Measurements from ENCODE around the gene SAA4.
"Not testable (repeated sequence)": the region's sequence is repeated elsewhere in the genome, so short reads cannot be mapped to it uniquely, and the experiment has no call there.

SAA4 gene, protein sequence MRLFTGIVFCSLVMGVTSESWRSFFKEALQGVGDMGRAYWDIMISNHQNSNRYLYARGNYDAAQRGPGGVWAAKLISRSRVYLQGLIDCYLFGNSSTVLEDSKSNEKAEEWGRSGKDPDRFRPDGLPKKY

DNA sequence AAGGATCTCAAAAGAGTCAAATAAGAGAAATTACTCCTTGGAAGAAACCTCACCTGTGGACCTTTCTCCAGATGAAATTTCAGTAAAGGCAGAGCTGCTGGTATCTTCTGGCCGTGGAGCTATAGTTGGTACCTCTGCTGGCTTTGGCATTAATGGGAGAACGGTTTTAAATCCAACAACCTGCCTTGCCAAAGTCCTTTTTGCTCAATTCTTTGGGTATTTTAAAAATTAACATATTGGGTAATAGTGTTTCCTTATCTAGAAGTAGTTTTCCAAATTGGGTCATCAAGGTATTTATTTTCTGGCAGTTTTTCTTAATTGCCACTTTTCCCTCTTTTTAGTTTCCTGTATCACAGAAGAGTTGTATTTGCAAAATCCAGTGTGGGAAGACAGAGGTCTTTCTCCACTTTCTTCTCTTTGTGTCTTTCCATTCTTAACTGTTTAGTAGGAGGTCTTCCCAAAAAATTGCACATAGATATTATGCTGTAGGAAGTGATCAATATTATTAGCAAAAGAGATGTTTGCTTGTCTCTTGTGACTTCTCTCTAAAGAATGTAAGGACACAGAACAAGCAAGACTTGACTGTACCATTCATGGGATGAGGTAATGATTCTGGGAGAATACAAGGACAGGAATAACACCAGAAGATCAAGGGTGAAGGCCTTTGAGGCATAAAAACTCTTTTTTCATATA lies at the start of gene SAA4:
Gene SAA4, minus strand, starts transcription at position 139 of the 693 bp plus-strand sequence. CDS start 876 bp downstream, outside the sequence.
- no peak for DNase-seq

DNA sequence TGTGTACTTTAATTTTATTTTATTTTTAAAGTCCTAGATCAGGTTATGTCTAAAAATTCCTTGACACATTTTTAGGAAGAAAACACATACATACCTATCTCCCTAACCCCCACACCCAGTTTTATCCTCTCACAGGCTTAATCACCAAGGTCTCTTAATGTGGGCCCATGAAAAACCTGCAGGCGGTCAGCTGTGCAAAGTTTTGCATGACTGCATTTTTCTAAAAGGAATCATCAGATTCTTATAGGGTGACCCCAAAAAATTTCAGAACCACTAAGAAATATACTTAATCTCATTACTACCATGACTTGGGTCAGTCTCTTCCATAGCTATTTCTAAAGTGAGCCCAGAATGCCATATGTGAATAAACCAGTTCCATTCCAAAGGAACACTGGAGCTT lies 49.2 kb upstream of the SAA4 start:
- DNase-seq, result no peak

DNA sequence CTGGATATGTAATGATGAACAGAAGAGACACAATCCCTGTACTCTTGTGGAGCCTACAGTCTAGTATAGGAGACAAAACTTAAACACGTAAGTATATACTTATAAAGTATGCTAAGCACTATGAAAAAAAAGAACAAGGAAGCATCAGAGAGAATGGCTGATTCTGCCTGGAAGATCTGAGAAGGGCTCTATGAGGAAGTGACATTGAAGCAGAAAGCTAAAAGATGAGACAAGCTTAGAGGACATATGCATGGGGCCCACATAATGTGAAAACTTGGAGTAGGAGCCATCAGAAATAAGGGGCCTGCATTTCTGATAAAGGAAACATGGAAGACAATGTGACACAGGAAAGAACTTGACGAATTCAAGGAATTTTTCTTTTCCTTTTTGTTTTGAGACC lies 46.0 kb upstream of the SAA4 start:
- no peak for DNase-seq

DNA sequence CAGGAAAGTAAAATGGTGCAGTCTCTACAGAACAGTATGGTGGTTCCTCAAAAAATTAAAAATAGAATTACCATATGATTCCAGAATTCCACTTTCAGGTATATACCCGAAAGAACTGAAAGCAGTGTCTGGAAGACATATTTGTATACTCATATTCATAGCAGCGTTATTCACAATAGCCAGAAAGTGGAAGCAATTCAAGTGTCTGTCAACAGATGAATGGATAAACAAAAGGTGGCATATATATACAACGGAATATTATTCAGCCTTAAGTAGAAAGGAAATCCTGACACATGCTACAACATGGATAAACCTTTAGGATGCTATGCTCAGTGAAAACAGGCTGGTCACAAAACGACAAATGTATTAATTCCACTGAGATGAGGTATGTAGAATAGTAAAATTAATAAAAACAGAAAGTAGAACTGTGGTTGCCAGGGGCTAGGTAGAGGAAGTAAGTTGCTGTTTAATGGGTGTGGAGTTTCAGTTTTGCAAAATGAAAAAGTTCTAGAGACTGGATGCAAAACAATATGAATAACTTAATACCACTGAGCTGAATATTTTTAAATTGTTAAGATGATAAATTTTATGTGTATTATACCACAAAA lies 43.9 kb upstream of the SAA4 start:
- no peak for DNase-seq

DNA sequence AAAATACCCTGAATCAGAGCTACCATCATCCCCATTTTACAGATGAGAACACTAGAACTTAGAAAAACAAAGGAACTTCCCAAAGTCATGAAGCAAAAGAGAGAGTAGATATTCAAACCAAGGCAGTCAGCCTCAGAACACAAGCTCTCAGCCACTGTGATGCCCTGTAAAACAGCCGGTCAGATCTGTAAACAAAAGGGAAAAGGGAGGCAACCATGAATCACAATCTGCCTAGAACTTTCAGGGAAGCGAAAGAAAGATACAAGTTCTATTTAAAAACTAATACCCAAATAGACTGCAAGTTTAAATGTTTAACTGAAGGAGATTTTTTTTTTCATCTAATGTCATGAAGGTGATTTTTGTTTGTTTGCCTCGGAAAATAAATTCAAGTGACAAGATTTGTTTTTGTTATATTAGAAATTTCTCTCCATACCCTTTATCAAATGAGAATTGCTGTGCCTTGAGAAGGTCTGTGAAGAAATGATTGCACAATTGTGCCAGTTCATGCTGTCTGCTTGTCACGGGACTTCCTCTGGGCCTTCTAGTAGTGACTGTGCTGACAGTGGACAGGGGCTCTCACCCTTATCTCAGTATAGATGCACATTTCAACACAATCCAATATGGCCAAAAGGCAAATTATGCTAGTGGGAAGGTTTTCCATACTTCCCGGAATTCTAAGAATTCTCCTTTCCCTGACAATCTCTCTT lies 41.1 kb upstream of the SAA4 start:
- DNase-seq, result no peak

DNA sequence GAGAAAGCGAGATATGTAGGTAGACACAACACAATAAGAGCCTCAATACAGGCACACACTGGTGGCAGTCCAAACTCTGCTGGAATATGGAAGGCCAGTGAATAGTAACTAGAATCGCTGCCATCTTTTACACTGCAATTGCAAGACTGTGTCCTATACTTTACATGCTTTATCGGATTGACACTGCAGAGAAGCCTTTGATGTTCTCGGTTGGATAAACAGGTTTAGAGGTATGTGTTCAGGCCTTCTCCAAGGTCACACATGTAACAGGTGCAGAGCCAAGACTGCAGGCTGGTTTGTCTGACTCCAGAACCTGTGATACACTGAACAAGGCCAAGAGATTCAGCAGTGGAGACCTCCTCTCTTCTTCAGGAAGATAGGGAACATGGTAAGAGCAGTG lies 34.6 kb upstream of the SAA4 start:
- DNase-seq, result no peak

DNA sequence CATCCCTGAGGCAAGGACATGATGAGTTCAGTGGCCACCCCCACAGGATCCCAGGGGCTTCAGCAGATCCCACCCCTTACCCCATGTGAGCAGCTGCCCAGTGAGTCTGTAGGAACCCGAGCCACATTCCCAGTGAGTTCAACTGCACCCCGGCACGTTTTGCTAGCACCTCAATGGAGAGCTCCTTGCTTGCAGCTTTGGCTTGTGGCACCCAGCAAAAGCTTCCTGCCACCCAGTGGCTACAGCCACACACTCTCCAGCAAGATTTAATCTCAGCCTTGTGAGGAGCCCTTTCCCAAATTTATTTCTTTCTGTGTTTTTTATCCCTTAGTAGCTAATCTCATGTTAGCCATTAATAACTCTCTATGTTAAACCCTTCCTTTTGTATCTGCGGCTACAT lies 33.5 kb upstream of the SAA4 start:
- no peak for DNase-seq

DNA sequence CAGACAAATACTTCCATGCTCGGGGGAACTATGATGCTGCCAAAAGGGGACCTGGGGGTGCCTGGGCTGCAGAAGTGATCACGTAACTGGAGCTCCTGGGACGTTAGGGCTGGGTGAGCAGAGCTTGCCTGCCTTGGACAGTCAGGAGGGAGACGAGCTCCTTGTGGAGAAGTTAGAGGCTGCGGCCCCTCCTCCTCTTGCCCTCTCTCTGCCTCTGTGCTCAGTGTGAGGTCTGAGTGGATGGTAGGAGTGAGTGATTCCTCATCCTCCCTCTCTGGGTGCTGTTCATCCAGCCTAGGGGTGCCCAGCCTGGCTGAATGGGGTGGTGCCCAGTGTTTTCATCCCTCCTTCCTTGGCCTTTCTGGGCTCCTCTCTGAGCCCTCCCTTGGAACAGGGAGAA lies 32.6 kb upstream of the SAA4 start:
- DNase-seq, result not testable (repeated sequence)

DNA sequence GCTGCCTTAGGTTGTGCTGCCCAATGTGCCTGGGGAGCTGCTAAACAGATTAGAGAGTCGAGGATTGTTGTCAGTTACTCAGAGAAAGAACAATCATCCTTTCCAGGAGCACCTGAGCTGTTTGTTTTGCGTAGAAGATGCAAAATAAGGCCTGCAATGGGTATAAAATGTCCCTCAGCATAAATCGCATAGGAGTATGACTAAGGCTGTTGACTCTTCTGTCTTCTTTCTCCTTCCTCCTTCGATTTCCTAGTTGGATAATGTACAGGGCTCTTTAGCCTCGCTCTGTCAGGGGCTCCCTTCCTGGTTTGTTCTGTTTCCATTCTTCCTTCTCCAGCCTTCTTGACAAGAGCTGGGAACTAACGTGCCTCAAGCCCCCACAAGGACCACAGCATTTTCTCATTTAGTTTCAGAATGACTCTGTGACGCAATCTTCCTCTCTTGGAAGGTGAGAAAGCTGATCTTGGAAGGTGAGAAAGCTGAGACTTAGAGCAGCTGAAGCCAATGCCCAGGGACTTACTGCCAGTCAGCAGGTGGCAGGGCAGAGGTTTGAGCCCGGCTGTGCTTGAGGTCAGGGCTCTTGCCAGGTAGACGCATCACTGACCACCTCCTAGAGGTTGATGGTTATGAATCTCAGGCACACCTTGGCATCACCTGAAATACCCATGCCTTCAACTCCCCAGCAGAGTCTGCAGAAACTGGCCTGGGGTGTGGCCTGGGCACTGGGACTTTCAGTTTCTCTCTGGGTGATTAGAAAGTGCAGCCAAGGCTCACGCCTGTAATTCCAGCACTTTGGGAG lies 30.9 kb upstream of the SAA4 start:
- not testable (repeated sequence) for DNase-seq

DNA sequence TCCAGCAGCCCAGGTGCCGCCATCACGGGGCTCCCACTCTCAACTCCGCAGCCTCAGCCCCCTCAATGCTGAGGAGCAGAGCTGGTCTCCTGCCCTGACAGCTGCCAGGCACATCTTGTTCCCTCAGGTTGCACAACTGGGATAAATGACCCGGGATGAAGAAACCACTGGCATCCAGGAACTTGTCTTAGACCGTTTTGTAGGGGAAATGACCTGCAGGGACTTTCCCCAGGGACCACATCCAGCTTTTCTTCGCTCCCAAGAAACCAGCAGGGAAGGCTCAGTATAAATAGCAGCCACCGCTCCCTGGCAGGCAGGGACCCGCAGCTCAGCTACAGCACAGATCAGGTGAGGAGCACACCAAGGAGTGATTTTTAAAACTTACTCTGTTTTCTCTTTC lies 29.3 kb upstream of the SAA4 start, which contains the start of gene SAA1:
Gene SAA1, plus strand, starts transcription at position 316 of the 400 bp plus-strand sequence. CDS start 624 bp downstream, outside the sequence.
- no peak for DNase-seq

DNA sequence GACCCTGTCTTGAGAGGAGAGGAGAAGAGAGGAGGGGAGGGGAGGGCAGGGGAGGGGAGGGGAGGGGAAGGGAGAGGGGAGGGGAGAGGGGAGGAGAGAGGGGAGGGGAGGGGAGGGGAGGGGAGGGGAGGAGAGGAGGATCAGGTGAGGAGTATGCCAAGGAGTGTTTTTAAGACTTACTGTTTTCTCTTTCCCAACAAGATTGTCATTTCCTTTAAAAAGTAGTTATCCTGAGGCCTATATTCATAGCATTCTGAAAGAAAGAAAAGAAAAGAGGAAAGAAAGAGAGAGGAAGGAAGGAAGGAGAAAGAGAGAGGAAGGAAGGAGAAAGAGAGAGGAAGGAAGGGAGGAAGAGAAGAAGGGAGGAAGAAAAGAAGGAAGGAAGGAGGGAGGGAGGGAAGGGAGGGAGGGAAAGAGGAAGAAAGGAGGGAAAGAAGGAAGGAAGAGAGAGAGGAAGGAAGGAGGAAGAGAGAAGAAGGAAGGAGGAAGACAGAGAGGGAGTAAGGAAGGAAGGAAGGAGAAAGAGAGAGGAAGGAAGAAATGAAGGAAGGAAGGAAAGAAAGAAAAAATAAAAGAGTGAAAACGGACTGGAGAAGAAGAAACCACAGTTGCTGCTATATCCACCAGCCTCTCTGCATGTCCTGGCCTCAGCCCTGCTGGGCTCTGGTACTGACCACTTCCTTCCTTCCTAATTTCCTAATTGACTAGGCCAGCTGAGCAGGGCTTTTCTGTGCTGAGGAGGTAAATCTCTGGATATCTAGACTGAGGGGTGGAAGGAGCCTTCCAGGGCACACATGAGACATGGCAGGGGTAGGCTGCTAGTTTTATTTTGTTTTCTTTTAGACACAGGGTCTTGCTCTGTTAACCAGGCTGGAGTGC lies 28.3 kb upstream of the SAA4 start:
- no peak for DNase-seq

DNA sequence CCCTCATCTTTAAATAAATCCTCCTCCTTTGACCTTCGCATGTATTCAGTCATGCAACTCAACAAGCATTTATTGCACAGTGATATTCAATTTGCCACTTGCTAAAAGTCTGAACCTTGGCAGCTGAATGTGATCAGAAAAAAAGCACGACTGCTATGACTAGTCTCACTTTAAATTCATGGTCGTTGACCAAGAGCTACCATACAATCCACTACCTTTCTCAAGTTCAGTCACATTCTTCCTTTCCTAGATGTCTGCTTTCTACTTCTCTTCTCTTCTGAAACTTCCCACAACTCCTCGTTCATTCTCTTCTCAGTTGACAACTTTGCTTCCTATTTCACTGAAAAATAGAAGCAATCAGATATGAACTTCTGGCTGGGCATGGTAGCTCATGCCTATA lies 27.4 kb upstream of the SAA4 start:
- DNase-seq, result no peak

DNA sequence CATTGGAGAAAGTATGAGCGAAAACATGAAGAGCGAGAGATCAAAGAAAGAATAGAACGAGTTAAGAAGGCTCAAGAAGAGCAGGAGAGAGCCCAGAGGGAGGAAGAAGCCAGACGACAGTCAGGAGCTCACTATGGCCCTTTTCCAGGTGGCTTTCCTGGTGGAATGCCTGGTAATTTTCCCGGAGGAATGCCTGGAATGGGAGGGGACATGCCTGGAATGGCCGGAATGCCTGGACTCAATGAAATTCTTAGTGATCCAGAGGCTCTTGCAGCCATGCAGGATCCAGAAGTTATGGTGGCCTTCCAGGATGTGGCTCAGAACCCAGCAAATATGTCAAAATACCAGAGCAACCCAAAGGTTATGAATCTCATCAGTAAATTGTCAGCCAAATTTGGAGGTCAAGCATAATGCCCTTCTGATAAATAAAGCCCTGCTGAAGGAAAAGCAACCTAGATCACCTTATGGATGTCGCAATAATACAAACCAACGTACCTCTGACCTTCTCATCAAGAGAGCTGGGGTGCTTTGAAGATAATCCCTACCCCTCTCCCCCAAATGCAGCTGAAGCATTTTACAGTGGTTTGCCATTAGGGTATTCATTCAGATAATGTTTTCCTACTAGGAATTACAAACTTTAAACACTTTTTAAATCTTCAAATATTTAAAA lies 26.2 kb upstream of the SAA4 start:
- DNase-seq, result not testable (repeated sequence)

DNA sequence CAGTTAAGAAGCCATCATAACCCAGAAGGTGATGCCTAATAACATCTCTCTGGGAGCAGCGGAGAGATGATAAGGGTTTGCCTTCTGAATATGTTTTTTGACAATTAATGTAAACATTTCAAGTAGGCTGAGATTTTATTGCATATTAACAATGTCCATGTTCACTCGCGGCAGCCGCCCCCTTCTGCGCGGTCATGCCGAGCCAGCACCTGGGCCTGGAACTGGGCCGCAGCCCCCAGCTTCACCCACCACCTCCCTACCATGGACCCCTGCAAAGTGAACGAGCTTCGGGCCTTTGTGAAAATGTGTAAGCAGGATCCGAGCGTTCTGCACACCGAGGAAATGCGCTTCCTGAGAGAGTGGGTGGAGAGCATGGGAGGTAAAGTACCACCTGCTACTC lies 25.1 kb upstream of the SAA4 start:
- no peak for DNase-seq

DNA sequence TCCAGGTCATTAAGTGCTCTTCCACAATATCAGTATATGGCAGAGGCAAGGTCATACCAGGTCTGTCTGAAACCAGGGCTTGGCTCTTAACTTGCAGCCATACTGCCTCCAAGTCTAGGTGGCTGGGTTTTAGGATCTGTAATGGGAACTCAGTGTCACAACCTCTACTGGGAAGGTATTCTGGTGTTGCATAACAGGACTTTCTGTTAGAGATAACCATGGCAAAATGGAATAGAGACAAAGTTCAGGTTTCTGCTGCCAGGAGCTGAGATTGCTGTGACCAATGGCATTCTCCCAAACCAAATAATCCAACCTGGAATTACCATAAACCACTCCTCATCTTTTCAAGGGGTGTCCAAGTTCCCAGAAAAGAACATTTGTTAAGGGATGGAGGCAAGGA lies 22.7 kb upstream of the SAA4 start:
- no peak for DNase-seq

DNA sequence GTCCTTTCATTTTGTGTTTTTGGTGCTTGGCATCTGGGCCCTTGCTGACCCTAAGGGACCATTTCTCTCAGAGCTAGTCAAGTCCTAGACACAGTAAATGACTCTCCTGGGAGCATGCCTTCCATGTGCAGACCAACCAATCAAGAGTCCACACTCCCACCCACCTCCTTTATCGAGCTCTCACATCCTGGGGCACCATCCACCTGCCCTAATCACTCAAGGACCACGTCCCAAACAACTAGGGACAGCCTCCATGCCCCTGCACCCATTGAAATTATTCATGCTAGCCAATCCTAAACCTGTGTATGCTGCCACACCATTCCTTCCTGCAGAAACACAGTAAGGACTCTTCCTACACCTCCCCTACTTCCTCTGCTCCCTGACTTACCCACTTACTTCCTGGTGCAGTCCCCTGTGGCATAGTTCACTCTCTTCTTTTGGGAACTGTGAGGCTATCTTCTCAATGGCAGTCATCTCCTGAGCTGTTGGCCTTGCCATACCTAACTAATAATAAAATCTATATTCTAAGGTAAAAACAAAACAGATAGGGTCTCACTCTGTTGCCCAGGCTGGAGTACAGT lies 18.3 kb upstream of the SAA4 start:
- DNase-seq, result no peak

DNA sequence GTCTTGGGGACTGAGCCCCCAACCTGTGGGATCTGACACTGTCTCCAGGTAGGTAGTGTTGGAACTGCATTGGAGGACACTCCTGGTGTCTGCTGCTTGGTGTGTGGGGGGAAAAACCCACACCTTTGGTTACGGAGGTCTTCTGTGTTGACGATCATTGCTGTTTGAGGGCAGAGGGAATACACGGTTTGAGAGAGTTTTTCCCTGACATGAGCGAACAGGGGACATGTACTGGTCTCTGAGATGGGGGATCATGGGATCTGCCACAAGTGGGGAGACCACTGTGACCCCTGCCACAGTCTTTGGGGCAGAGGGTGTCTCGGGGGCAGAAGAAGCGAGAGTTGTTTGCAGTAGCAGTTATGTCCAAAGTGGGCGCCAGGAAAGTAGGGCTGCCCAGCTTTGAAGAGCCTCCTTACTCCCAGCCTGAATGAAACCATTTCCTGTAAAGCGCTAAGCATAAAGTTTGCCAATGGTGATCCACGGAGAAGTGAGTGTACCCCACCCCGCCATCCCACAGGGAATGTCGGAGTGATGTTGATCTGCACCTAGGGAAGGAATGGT lies 17.3 kb upstream of the SAA4 start:
- DNase-seq, result no peak

DNA sequence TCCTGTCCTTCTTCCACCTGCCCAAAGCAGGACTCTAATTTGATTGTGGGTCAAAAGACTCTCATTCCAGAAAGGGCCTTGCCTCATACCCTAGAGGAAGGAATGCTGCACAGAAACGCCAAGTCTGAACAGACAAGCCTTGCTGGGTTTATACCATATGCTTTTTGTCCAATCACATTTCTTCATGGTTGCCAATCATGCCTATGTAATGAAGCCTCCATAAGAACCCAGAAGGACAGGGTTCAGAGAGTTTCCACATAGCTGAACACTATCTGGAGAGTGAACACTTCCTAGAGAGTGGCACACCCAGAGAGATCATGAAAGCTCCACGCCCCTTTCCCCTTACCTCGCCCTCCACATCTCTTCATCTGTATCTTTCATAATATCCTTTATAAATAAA lies 16.6 kb upstream of the SAA4 start:
- no peak for DNase-seq

DNA sequence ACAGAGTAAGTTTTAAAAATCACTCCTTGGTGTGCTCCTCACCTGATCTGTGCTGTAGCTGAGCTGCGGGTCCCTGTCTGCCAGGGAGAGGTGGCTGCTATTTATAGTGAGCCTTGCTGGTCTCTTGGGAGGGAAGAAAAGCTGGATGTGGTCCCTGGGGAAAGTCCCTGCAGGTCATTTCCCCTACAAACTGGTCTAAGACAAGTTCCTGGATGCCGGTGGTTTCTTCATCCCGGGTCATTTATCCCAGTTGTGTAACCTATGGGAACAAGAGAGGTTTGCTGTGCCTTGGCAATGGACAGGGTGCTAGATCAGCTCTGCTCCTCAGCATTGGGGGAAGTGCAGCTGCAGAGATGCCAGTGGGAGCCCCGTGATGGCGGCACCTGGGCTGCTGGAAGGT lies 12.0 kb upstream of the SAA4 start, which contains the start of gene SAA2:
Gene SAA2, minus strand, starts transcription at position 108 of the 400 bp plus-strand sequence. CDS start 657 bp downstream, outside the sequence.
- DNase-seq, result no peak

DNA sequence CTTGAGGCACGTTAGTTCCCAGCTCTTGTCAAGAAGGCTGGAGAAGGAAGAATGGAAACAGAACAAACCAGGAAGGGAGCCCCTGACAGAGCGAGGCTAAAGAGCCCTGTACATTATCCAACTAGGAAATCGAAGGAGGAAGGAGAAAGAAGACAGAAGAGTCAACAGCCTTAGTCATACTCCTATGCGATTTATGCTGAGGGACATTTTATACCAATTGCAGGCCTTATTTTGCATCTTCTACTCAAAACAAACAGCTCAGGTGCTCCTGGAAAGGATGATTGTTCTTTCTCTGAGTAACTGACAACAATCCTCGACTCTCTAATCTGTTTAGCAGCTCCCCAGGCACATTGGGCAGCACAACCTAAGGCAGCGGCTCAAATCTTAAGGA lies 10.6 kb upstream of the SAA4 start:
- not testable (repeated sequence) for DNase-seq
